ENCODE measurements around the gene CALN1.
"Not testable (repeated sequence)": the region's sequence is repeated elsewhere in the genome, so short reads cannot be mapped to it uniquely, and the experiment has no call there.

CALN1 gene

DNA sequence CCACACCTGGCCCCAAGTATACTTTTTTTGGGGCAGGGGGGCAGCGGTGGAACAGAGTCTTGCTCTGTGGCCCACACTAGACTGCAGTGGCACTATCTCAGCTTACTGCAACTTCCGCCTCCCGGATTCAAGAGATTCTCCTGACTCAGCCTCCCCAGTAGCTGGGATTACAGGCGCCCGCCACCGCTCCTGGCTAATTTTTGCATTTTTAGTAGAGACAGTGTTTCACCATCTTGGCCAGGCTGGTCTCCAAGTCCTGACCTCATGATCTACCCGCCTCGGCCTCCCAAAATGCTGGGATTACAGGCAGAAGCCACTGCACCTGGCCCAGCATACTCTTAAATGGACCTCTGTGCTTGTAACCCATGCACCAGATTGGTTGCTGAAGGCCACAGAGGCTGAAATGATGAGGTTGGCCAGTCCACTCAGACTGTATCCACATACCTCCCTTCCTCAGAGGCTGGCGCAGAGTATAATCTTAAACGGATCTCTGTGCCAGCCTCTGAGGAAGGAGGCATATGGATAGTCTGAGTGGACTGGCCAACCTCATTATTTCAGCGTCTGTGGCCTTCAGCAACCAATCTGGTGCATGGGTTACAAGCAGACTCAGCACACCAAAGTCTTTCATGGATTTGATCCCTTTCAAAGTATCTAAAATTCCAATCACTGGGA lies 3.0 kb downstream of the CALN1 start:
- no peak for DNase-seq (ENCODE audit: low read depth in 2 of 2)

DNA sequence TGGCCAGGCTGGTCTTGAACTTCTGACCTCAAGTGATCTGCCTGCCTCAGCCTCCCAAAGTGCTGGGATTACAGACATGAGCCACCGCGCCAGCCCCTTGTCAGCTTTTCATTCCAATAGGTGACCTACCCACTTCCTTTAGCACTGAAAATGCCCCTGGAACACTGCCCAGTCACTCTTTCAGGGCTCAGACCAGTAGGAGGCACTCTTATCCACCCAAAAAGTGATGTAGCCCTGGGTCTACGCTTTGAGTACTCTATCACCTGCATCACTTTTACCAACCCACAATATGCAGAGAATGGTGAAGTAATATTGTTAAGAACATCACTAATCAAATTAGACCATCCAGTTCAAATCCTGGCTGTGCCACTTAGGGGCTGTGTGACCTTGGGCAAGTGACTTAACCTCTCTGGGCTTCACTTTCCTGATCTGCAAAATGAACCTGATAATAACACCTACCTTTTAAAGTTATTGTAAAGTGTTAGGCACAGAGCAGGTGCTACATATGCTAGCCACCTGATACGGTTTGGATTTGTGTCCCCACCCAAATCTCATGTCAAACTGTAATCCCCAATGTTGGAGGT lies 5.2 kb downstream of the CALN1 start:
- DNase-seq (ENCODE audit: low read depth in 2 of 2) = no peak

DNA sequence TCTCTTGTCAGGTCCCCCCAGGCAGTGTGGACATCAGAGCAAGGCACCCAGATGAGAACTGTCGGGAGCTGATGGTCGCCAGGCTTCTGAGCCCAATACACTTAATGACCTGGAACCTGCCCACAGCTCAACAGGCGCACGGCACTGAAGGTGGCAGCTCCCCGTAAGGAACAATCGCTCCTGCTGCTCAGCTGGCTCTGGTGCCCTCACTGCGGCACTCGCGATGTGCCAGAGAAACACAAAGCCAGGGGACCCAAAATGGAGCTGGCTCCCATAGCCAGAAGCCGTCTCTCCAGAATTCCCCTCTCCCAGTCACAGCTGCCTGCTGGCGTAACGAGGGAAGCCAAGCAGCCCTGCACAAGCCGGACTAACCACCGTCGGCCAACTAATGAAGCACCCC lies 6.3 kb downstream of the CALN1 start:
- DNase-seq (ENCODE audit: low read depth in 2 of 2) = no peak

DNA sequence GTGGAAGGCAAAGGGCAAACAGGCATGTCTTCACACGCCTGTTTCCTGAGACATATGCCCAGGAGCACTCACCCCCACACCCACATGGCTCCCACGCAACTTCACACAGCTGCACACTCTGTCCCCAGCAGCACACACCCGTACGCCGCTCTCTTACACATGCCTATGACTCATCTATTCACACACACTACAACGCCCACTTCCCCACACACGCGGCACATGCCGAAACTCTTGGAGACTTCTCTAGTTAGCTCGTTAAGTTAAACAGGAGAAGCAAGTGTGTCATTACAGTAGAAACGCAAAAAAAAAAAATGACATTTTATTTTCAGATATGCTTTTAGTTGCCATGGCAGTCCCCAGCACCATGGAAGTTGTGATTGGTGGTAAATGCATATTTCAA lies 6.7 kb downstream of the CALN1 start:
- no peak for DNase-seq (ENCODE audit: low read depth in 2 of 2)

GRCh38 chr7:72404743-72405142 lies 7.4 kb downstream of the CALN1 start:
- DNase-seq (ENCODE audit: low read depth in 2 of 2) = no peak

DNA sequence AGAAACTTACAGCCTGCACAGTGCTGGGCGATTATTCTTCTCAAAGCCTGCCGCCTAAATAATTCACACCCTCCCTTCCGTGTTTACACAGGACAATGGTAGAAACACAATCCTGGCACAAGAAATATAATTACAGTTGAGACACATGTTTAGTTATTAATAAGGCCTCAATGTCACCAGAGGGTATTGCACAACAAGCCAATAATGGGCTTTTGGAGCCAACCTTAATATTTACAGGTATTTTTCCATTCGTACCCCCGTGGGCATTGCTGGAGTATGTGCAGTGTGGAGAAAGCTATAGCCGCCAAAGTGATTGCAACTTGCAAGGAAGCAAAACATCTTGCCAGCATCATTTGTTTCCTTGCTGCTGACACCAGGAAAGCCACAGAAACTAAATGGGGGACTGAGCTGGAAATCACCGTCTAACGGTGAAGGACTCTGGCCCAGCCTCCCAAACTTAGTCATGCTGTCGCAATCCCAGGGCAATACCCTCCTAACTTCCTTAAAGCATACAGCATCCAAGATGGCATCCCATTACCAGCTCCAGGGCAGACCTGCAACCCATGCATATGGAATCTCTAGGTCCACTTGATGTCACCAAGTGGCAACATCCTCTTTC lies 8.6 kb downstream of the CALN1 start:
- no peak for DNase-seq (ENCODE audit: low read depth in 2 of 2)

- no peak for DNase-seq (ENCODE audit: low read depth in 2 of 2)
Measured at GRCh38 chr7:72394016-72394415, 18.1 kb downstream of the CALN1 start.

- DNase-seq (ENCODE audit: low read depth in 2 of 2) = no peak
Measured at GRCh38 chr7:72391821-72392377, 20.2 kb downstream of the CALN1 start.

- no peak for DNase-seq (ENCODE audit: low read depth in 2 of 2)
Measured at GRCh38 chr7:72386118-72386517, 26.0 kb downstream of the CALN1 start.

DNA sequence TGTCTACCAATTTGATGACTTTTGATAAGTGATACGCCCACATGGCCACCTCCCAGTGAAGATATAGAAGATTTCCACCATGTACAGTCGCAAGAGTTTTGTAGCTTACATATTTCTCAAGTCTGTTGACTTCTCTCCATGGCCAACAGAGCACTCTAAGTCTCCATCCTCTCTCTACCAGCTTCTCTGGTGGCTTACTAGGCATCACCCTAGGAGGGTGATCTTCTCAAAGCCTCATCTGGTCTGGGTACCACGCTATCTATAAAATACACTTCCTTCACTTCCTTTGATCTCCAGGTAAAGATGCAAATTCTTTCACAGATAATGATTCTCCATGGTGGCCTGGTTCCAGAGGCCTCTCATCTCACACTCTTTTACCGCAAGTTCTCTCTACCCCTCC lies 49.9 kb downstream of the CALN1 start:
- no peak for DNase-seq (ENCODE audit: low read depth in 2 of 2)

DNA sequence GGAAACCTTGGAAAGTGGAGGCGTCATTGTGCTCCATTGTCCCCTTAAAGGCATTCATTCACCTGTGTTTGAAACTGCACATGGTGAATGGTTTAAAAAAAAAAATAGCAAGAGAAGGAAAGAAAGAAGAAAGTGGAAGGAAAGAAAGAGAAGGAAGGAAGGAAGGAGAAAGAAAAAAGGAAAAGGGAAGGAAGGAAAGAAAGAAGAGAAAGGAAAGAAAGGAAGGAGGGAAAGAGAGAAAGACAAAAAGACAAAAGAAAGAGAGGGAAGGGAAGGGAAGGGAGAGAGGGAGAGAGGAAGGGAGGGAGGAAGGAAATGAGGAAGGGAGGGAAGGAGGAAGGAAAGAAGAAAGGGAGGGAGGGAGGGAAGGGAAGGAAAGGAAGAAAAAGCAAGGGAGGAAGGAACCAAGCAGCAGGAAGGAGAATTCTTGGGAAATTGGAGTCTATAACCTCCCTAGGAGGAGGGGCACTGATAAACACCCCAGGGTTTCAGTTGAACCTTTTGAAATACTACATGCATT lies 66.9 kb downstream of the CALN1 start:
- no peak for DNase-seq (ENCODE audit: low read depth in 2 of 2)

- DNase-seq (ENCODE audit: low read depth in 2 of 2) = no peak
Measured at GRCh38 chr7:72343991-72344390, 68.1 kb downstream of the CALN1 start.

- not testable (repeated sequence) for DNase-seq (ENCODE audit: low read depth in 2 of 2)
Measured at GRCh38 chr7:72343354-72343753, 68.8 kb downstream of the CALN1 start.

- no peak for DNase-seq (ENCODE audit: low read depth in 2 of 2)
Measured at GRCh38 chr7:72337390-72338167, 74.6 kb downstream of the CALN1 start.

DNA sequence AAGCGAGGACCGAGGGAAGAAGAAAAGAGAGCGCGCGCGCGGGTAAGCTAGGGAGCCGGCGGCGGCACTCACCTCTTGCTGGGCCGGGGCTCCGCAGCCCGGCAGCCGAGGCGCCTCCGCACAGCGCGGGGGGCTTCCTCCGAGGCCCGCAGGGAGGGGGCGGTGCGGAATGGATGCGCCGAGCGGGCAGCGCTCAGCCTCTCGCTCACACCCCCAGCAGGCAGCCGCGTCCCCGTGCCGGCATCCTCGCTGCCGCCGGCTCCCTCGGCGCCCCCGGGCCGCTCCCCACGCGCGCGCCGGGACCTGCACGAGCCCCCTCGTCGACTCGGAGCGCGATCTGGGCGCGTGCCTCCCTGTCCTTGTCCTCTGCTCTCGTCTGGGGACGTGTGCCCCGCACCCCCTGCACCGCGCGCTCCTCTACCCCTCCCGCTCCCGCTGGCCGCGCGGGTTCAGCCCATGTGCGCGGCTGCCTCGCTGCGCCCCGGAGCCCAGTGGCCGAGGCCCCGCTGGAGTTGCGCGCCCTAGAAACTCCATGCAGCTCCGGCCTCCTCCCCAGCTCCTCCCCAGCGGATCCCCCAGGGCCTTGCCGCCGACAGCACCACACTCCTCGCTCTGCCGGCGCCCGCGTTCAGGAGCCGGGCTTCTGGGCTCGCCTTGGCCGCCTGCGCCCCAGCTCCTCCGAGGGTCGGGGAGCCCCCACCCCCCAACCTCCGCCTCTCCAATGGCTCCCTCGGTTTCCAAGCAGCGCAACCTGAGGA lies 75.3 kb downstream of the CALN1 start:
- no peak for DNase-seq (ENCODE audit: low read depth in 2 of 2)

DNA sequence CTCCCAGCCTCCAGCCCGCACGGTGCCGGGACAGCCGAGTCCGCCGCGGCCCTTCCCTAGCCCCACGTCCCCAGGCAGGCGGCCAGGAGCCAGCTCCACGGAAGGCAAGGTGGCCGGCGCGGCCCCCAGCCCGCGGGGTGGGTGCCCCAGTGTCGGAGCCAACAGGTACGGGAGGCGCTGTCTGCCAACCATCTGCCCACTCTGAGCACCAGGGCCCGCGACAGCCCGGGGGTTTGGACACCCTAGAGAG lies 75.8 kb downstream of the CALN1 start:
- no peak for DNase-seq (ENCODE audit: low read depth in 2 of 2)

DNA sequence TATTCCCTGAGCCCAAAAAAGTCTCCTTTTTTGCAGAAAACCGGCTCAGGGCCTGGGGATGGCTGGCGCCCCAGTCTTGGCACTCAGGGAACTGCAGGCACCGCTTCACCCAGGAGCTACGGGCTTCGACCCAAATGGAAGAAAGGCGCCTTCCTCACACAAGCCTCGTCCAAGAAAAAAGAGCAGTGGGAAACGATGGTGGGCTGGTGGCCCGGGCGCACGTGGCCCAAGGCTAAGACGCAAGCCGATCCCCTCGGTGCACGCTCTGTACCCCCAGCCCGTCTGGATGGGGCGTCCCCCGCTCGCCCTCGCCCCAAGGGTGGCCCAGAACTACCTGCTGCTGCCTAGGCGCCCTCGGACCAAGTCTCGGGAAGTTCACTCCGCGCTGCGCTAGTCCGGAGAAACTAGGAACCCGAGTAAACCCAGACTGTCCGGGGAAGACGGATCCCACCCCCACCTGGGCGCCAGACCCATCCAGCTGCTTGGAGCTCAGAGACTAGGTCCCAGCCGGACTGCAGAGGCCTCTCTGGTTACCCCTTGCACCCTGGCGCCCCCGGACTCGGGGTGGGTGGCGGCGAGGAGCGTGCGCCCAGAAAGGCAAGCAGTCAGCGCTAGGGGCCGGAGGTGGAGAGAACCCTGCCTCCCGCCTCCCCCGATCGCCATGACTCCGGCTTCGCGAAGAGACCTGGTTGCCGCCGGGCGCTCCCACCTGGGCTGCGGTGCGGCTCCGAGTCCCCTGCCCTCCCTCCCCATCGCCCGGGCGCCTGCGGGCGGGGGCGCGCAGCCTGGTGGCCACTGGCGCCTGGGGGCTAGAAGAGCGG lies 76.4 kb downstream of the CALN1 start:
- DNase-seq (ENCODE audit: low read depth in 2 of 2) = no peak

DNA sequence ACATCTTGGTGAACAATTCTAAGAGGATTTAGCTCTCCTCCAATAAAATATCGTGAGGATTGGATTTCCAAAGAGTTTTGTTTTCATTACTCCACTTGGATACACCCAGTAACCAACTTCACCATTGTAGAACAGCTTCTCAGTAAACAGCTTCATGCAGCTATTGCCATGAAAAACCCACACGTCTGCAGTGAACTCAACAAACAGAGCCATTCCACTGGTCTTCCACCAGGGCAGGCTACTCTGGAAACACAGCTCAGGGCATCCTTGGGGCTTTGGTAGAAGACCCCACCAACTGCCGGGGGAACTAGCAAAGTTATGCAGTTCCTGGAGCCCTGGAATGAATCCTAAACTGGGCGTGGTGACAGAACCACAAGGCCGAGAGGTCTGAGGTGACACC lies 77.4 kb downstream of the CALN1 start:
- no peak for DNase-seq (ENCODE audit: low read depth in 2 of 2)

- DNase-seq (ENCODE audit: low read depth in 2 of 2) = no peak
Measured at GRCh38 chr7:72334066-72334465, 78.1 kb downstream of the CALN1 start.

DNA sequence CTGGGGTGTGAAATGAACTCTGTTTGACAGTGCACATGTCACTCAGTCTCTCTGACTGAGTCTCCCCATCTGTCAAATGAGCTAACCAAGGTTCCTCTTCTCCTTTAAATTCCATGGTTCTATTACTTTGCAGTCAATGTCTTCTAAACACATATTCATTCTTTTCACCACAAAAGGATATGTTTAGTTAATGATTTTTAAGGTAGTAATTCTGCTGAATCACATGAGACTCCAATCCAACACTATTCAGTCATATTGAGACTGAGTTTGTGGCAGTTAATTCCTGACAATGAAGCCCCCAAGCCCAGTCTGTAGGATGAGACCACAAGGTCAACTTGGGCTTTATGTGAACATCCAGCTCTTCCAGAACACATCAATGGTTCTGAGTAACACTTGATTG lies 85.3 kb downstream of the CALN1 start:
- DNase-seq (ENCODE audit: low read depth in 2 of 2) = no peak

DNA sequence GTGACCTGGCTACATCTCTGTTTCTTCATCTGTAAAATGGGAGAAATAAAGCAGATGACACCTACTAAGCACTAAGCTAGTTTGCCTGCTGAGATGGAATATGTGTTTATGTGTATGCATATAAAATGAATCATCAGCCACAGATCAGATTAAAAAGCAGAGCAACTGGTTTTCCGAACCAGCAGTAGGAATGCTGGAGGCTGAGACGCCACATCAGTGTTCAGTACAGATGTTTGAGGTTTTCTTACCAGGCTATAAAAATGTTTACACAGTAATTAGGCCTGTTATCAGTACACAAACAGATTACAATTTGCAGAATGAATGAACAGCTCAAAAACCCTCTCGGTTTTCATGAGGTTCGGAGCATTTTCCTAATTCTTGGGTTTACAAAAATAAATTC lies 85.8 kb downstream of the CALN1 start:
- no peak for DNase-seq (ENCODE audit: low read depth in 2 of 2)
